Measurements from ENCODE around the gene PGBD2. TPM values are rescaled to one million over a fixed set of nuclear protein-coding genes. Genes with fewer than 3 reads are reported as not detected.

The PGBD2 gene
- total and polyA plus RNA-seq, 2 of the 13 experiments (the other 11 are each of a cell fraction or from before 2014, with no cell fraction given) = 6.0 to 7.4 TPM

- in situ Hi-C loops (cut with HindIII; ENCODE audit: extremely low pct_ligation_motif_present, low pct_unique_long_range_greater_than_20kb) = no loop called here
- DNase-seq (ENCODE audit: low spot score) (no peak), ATAC-seq (no peak), FAIRE-seq (no peak)
- Histone ChIP-seq H3K27ac (ENCODE audit: extremely low read length, insufficient read depth, low read length) (no peak overlapping the region), H3K27me3 (ENCODE audit: control insufficient read depth in 1 of 2, insufficient read depth in 2 of 2, low read length in 2 of 2) (no peaks in the 10 kb centered on the region; a peak in 1 of 5 replicates), H3K9ac (ENCODE audit: insufficient read depth, low read depth, low read length) (no peak overlapping the region), H3K4me1 (ENCODE audit: insufficient read depth, low read length) (no peaks in the 10 kb centered on the region), H3K36me3 (replicated peaks in 1 of 2; ENCODE audit: control insufficient read depth in 1 of 2, insufficient read depth in 2 of 2, low read length in 2 of 2) (no peaks in the 10 kb centered on the region), H3K4me2 (ENCODE audit: low read depth, low read length) (no peak overlapping the region), H3K9me3 (ENCODE audit: low read length) (no peaks in the 10 kb centered on the region), H4K20me1 (ENCODE audit: insufficient read depth, low read length) (no peaks in the 10 kb centered on the region), H2AFZ (ENCODE audit: low read length) (no peak overlapping the region), H3K79me2 (ENCODE audit: insufficient read depth, low read length) (no peaks in the 10 kb centered on the region), H3K4me3 (replicated peaks in 1 of 3; ENCODE audit: insufficient read depth in 1 of 3, low read depth in 2 of 3, low read length in 3 of 3) (no peak overlapping the region)
- ChIA-PET POLR2A (no interaction called here), CTCF (ENCODE audit: low intra/inter-chr PET ratio, low total read pairs) (no interaction called here)
- intact Hi-C loops (cut with micrococcal nuclease; ENCODE audit: unreplicated experiment) = loop anchor here (1.0 kb wide), 1 partner anchor 39 kb away; no protein-coding TSS in a partner anchor
- TF ChIP-seq JUND (CRISPR knock-in tag; IDR thresholded peaks at IDR 0.05) (no peak), FOXM1 (CRISPR knock-in tag; IDR thresholded peaks at IDR 0.05) (no peak), KLF15 (CRISPR knock-in tag; IDR thresholded peaks at IDR 0.05; ENCODE audit: borderline replicate concordance) (no peak), LCORL (IDR thresholded peaks at IDR 0.05) (no peak), LCORL (CRISPR knock-in tag; IDR thresholded peaks at IDR 0.05) (no peak), JUNB (CRISPR knock-in tag; IDR thresholded peaks at IDR 0.05; ENCODE audit: borderline replicate concordance) (no peak)
- TF ChIP-seq, protein P1, sequence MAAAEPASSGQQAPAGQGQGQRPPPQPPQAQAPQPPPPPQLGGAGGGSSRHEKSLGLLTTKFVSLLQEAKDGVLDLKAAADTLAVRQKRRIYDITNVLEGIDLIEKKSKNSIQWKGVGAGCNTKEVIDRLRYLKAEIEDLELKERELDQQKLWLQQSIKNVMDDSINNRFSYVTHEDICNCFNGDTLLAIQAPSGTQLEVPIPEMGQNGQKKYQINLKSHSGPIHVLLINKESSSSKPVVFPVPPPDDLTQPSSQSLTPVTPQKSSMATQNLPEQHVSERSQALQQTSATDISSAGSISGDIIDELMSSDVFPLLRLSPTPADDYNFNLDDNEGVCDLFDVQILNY (CRISPR knock-in tag; conservative IDR thresholded peaks at IDR 0.05) = no peak
- TF ChIP-seq, protein P2, sequence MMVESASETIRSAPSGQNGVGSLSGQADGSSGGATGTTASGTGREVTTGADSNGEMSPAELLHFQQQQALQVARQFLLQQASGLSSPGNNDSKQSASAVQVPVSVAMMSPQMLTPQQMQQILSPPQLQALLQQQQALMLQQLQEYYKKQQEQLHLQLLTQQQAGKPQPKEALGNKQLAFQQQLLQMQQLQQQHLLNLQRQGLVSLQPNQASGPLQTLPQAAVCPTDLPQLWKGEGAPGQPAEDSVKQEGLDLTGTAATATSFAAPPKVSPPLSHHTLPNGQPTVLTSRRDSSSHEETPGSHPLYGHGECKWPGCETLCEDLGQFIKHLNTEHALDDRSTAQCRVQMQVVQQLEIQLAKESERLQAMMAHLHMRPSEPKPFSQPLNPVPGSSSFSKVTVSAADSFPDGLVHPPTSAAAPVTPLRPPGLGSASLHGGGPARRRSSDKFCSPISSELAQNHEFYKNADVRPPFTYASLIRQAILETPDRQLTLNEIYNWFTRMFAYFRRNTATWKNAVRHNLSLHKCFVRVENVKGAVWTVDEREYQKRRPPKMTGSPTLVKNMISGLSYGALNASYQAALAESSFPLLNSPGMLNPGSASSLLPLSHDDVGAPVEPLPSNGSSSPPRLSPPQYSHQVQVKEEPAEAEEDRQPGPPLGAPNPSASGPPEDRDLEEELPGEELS (CRISPR knock-in tag; IDR thresholded peaks at IDR 0.05) = no peak
- BruUV-seq (replicated peaks) = no TSS peak
- 33% methylated on average over 1 of the region's 1 CpG for WGBS (ENCODE audit: low lambda C conversion rate)
Observed at GRCh38 chr1:248885646-248886045, 20.4 kb upstream of the PGBD2 start.

All from HepG2 (cell line).